H4 (cell line): ENCODE data around the gene NKAIN1. TPM values are rescaled to one million over a fixed set of nuclear protein-coding genes. Genes with fewer than 3 reads are reported as not detected.
A peak's percentile ranks its signal among the peaks of the same experiment; 100 is the strongest.
"Not testable (repeated sequence)": the region's sequence is repeated elsewhere in the genome, so short reads cannot be mapped to it uniquely, and the experiment has no call there.

Experiments used
- DNase-seq: peaks from one replicate; pipeline ENCODE4 v3.0.0-alpha.2; 2015; ENCODE audit warnings: low spot score
- total RNA-seq: library from RNA; depleted of rRNA; stranded (reverse); fragments of >200 nt; shearing (Covaris generic); gene quantifications from 2 replicates; pipeline ENCODE4 v1.2.3, GENCODE V29; 2014

Gene NKAIN1
- total RNA-seq, 1 experiment from 2014 or later: 0.68 TPM

DNA sequence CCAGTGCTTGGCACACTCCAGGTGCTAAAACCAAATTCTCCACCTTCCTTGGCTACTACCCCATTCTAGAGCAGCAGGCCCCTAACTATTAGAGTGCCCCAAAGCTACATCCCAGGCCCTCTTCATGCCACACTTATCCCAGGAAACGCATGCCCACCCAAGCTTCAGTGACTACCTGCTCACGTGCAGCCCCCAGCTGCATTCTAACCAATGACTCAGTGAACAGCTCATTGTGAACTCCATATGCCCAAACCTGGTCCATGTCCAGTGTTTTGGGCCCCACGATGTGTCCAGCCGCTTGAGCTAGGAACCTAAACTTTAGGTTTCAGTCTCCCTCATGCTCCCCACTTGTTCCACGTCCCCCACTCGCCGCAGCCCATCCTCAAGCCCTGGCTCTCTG lies 41.5 kb downstream of the NKAIN1 start:
- DNase-seq: no peak

DNA sequence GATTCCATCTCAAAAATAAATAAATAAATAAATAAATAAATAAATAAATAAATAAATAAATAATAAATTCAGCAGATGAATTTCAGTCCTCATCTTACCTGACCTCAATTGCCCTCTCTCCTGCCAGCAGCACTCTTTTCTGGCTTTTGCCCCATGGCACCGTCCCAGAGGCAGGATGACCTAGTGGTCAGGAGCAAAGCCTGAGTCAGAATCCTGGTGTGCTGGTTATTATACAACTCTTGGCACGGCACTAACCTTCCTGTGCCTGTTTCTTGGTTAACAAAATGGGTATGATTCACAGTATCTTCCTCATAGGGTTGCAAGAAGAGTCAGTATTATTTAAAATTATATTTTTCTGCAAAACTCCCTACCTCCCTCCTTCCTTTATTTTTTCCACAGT lies 43.0 kb downstream of the NKAIN1 start:
- no peak for DNase-seq

DNA sequence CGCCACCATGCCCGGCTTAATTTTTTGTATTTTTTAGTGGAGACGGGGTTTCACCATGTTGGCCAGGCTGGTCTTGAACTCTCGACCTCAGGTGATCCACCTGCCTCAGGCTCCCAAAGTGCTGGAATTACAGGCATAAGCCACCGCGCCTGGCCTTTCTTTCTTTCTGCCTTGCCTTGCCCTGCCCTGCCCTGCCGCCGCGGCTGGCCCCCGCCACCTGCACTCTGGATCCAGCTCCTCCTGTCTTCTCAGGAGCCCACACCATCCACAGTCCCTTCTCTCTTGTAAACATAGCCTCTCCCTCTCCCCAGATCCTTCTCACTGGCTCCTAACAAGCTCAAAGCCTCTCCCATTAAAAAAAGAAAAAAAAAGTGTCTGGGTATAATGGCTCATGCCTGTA lies 44.4 kb downstream of the NKAIN1 start:
- not testable (repeated sequence) for DNase-seq

DNA sequence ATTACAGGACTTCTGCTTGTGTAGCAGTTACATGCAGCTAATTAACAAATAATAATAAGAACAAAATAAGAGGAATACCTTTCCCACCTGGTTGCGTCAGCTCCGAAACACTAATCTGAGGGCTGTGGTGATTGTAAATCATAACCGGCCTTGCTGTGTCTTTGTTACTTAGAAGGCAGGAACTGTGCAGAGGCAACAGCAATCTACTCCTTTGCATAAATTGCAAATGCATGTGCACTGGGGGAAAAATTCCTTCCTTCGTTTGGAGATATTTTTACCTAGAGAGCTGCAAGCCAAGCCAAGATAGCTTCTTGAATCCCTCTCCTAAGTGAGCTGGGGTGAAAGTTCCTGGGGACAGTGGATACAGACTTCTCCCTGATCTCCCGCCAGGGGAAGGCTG lies 46.0 kb downstream of the NKAIN1 start:
- DNase-seq: no peak

DNA sequence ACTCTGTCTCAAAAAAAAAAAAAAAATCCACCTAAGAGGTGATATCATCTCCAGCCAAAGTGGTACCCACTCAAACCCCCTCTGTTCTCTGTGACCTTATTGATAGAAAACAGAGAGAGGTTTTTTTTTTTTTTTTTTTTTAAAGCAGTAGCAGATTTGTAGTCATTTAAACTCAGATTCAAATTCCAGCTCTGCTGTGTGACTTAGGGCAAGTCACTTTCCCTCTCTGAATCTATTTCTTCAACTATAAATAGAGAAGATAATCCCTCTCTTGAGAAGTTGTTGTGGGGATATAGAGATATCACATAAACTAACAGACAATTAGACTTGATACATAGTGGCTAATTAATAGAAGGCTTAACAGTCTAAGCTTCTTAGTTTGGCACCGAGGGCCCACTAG lies 48.4 kb downstream of the NKAIN1 start:
- DNase-seq: no peak

DNA sequence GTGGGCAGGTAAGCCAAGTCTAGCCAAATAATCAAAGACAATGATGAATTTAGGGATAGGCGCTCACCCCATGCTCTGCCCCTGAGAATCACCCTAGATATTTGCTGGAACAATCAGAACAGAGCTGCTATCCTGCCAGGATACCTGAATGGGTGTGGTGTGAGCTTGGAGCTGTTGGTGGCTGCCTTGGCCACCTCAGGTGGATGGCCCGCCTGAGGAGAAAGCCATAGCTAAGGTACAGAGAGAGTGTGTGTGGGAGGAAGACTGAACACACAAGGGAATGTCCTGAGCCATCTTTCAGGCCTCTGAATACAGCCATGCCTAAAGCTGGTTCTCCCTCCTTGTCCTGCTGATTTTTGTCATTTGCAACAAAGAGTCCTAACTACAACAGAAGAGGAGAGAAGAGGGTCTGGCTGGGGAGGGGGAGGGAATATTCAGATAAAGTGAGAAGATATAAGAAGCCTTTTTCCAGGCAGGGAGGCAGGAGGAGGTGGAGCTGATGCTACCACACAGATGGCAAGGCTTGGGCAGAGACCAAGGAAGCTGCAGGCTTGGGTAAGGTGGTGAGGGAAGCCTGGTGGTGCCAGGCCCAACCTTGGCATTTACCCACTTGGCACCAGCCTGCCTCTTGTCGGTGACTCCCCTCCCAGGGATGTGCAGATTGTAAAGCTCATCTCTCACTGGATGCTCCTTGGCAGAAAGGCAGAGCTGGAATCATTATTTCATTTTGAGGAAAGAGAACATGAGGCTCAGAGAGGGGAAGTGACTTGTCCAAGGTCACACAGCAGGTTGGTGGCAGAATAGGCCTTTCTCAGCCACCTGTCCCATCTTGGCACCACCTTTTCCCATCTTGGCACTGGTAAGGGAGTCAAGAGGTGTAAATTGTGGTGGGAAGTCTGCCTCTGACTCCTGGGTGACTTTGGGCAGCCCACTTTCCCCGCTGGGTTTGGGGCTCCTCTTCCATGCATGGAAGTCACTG lies 49.7 kb downstream of the NKAIN1 start:
- no peak for DNase-seq

DNA sequence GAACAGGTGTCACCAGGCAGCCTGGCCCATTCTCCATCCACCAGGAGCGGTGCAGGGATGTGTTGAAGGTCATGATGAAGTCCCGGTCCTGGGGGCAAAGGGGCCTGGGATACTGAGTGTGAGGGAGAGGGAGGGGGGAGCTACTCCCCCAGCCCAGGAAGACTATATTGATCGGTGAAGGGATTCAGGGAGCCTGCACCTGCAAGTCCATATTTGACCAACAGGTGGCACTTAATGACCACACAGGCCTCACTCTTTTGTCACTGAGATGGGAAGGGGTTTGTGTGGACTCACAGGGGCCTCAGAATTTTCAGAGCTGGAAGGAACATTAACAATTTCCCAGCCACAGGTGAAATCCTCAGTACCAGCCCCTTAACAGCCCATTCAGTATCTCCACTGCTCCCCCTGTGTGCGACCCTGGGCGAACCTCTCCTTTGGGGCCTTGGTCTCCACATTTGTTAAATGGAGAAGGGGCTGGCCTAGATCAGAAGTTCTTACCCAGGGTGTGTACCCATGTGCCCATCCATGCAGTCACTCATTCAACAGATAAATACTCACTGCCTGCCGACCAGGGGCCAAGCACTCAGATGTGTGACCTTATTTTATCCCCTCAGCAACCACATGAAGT lies 55.6 kb downstream of the NKAIN1 start:
- no peak for DNase-seq

DNA sequence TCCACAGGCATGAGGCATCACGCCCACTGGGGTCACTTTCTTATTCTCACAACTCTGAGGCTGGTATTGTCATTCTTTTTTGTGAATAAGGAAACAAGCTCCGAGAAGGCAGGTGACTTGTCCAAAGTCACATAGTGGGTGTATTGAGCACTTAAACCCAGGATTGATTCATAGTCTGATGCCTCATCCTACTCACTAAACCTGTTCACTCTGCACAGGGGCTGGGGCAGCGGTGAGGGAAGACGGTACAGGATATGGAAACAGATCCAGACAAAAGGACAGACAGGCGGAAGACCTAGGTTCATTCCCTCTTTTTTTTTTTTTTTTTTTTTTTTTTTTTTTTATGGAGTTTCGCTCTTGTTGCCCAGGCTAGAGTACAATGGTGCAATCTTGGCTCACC lies 56.6 kb downstream of the NKAIN1 start:
- DNase-seq: no peak

DNA sequence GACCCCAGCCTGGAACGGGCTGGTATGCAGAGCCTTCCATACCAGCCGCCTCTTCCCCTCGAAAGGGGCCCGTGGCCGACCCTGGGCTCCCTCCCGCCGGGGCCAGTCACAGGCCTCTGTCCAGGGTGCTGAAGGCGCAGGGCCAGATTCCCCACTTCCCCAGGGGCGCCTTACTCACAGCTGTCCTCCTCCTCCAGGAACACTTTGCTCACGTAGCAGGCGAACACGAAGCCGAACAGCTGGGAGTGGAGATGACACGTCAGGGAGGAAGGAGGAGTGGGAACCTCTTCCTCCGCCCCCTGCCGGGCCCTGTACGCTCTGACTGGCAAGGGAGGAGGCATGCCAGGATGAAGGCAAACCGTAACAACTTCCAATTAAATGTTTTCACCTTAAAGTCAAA lies 57.3 kb downstream of the NKAIN1 start:
- DNase-seq: peak; percentile 89

DNA sequence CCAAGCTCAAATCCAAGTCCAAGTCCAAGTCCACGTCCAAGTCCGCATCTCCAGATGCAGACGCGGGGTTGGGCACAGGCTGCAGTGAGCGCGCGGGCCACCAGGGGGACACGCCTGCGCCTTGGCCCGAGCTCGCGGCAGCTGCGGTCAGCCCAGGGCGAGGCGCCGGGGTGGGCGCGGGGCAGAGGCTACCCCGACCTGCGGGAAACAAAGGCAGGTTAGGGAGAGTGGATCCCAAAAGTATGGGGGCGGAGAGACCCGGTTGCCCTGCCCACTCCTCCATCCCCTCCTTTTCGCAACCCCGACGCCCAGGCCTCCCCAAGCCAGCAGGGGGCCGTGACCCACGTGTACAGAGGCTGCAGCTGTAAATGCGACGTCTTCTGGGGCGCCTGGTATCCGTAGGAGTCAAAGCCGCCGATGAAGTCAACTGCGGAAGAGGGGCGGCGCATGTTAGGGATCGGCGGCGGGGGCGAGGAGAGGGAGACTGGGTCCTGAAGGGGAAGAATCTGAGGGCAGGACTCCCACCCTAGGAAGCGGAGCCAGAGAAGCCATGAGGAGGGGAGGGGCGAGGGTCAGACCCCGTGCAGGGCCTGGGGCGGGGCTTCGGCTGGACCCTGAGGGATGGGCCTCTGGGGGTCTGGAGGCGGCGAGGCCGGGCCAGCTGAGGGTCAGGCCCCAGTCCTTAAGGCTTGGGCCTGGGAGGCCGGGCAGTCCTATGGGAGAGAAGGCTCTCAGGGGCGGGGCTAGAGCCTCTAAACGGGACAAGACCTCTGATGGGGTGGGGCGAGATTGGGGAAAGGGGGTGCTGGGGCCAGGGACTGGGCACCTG lies 58.0 kb downstream of the NKAIN1 start:
- DNase-seq: no peak

DNA sequence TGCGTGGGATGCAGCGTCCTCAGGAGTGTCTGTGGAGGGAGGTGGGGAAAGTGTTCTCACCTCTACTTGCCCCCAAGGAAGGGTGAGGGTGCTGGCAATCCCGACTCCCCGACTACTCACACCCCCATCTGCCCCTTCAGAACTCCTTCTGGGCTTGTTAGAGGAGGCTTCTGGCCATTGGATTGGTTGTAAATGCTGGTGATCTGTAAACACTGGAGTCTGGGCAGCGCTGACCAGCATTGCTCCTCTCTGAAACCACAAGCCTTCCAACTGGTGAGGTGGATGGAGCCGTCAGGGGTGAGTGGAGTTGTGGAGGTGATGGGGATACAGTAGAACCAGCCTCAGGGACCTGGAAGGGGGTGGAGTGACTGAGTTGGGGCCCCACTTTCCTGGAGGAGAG lies 59.3 kb downstream of the NKAIN1 start:
- DNase-seq: no peak

DNA sequence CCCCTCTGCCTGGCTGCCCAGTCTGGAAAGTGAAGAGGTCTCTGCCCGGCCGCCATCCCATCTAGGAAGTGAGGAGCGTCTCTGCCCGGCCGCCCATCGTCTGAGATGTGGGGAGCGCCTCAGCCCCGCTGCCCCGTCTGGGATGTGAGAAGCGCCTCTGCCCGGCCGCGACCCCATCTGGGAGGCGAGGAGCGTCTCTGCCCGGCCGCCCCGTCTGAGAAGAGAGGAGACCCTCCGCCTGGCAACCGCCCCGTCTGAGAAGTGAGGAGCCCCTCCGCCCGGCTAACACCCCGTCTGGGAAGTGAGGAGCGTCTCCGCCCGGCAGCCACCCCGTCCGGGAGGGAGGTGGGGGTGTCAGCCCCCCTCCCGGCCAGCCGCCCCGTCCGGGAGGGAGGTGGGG lies 63.4 kb downstream of the NKAIN1 start:
- DNase-seq: not testable (repeated sequence)

DNA sequence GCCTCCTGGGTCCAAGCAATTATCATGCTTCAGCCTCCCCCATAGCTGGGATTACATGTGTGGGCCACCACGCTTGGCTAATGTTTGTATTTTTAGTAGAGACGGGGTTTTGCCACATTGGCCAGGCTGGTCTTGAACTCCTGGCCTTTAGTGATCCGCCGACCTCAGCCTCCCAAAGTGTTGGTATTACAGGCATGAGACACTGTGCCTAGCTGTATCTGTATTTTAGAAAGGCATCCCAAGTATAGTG lies 69.3 kb downstream of the NKAIN1 start:
- no peak for DNase-seq

DNA sequence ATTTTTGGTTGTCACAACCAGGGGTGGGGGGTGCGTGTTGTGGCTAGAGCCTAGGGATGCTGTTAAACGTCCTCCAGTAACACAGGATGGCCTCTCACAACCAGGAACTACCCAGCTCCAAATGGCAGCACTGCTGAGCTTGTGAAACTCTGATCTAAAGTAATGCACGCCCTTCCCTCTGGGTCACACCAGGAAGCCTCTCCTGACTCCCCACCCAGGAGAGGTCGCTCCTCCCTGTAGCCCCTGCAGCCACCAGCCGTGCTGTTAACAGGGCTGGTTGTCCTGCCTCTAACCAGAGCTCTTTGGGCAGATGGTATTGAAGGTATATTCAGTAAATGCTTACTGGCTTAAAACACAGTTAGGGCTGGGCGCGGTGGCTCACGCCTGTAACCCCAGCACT lies 73.2 kb downstream of the NKAIN1 start:
- DNase-seq: no peak

DNA sequence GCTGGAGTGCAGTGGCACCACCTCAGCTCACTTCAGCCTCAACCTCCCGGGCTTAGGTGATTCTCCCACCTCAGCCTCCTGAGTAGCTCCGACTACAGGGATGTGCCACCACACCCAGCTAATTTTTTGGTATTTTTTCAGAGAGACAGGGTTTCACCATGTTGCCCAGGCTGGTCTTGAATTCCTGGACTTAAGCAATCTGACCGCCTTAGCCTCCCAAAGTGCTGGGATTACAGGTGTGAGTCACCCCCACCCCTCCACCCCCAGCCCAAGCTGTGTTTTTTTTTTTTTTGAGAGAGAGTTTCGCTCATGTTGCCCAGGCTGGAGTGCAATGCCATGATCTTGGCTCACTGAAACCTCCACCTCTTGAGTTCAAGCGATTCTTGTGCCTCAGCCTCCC lies 75.4 kb downstream of the NKAIN1 start:
- DNase-seq: no peak

DNA sequence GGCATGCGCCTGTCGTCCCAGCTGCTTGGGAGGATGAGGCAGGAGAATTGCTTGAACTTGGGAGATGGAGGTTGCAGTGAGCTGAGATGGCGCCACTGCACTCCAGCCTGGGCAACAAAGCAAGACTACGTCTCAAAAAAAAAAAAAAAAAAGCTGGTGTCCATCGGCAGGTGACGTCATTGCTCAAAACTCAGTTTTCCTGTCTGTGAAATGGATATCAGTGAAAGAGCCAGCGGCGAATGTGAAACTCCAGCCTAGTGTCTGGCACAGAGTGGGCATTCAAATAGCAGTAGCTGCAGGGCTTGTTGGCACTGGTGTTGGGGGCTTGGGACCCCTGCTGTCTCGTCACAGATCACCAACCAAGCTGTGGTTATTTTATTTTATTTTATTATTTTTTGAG lies 75.8 kb downstream of the NKAIN1 start:
- DNase-seq: no peak

DNA sequence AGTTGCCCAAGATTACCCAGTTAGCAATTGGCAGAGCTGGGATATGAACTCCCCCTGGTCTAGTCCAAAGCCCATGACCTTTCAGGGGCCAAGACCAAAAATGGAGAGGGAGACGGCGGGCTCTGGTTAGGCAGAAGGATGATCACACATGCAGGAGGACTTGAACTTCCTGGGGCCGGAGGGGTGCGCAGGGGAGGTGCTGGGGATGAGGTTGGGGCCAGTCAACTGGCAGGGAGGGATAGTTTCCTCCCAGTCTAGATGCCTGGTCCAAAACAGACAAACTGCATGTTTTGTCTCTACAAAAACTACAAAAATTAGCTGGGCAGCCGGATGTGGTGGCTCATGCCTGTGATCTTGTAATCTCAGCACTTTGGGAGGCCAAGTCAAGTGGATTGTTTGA lies 78.1 kb downstream of the NKAIN1 start:
- no peak for DNase-seq

DNA sequence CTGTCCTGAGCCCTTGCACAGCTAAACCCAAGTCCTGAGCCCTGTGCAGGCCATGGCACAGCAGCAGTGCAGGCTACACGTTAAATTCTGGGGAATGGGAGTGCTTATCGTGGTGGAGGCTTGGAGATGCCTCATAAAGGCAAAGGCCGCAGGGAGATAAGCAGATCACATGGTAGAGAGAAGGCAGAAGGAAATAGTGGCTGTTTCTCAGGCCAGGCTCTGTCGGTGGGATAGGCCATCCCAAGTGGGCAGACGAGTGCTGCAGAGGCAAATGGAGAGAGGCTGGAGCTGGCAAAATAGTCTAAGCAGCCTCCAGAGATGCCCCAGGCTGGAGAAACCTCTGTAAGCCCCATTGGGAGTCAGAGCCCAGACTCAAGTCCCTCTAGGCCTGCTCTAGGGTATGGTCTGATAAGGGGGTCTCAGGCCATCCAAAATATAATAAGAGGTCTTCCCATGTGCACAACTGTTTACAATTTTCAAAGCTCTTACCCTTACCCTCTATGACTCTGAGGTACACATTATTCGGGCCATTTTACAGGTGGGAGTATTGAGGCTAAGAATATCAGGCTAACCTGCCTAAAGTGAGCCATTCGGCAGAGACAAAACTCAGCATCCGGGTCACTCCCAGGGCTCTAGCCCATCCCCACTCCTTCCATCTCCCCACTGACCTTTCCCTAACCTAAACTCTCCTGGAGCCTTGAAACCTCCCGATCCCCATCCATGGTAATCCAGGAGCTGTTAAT lies 79.6 kb downstream of the NKAIN1 start:
- no peak for DNase-seq

DNA sequence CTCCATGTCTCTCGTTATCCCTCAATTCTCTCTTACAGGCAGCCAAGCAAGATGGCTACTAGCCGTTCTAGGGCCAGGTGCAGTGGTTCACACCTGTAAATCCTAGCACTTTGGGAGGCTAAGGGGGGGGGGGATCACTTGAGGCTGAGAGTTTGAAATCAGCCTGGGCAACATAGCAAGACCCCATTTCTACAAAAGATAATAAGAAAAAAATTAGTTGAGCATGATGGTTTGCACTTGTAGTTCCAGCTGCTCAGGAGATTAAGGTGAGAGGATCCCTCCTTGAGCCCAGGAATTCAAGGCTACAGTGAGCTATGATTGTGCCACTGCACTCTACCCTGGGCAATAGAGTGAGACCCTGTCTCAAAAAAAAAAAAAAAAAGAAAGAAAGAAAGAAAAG lies 80.4 kb downstream of the NKAIN1 start:
- DNase-seq: no peak

DNA sequence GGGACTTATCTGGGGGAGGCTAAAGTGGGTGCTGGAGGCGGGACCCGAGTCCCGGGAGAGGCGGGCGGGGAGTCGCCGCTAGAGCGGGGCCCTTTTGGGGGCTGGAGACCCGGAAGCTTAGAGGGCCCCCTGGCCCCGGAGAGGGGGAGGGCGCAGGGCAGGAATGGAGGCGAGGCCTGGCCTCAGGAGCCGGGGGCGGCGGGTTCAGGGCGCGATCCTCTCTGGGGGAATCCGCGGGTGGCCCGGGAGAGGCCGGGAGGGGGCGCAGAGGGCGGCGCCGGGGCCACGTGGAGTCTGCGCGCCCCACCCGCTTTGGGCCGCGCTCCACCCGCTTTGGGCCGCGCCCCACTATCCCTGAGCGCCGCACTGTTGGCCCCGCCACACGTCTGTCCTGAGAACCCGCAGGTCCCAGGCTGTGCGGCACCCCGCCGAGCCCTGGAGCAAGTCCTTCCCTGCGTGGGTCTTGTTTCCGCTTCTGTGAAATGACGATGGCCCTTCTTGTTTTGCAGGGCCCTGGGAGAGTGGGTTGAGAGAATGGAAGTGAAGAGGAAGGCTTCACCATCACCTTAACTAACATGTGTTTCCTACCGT lies 84.4 kb downstream of the NKAIN1 start:
- peak; percentile 51 for DNase-seq

DNA sequence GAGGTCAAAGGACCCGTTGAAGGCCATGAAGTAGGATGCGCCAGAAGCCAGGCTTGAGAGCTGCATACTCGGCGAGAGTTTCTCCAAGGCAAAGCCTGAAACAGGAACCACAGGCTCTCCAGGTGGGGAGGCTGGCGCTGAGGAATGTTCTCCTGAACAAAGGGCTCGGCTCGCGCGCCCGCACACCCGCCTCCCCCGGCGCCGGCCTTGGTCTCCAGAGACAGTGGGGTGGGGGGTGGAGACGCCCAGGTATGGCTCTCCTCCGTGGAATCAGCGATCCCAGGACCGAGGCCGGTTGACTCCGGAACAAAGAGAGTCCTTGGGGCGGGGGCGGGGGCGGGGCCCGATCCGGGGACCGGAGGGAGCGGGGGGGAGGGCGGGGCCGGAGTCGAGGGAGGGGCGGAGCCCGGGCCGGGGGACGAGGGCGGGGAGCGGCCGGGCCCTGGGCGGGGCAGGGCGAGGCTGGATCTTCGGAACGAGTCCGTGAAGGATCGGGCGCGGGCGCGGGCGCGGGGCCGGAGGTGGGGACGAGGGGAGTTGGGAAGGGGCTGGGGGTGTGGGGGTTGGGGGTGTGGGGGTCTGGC lies 85.0 kb downstream of the NKAIN1 start:
- DNase-seq: peak; percentile 65
